SU-DHL-6 (cell line): ENCODE data around the gene MLKL.

Experiments
- CTCF ChIP-seq: fragments of 200-600 bp; sonication (generic); IDR thresholded peaks from one replicate; pipeline ENCODE4 v1.5.1; 2017; ENCODE audit warnings: antibody characterized with exemption, mild to moderate bottlenecking, low read length, moderate library complexity; ENCODE audit not compliant: insufficient read depth, poor library complexity, severe bottlenecking
- EZH2phosphoT487 ChIP-seq: fragments of 200-600 bp; sonication (generic), shearing (Covaris generic); conservative IDR thresholded peaks from 2 replicates; pipeline ENCODE4 v1.6.1; 2018; ENCODE audit warnings: mild to moderate bottlenecking, antibody characterized with exemption, low read length, moderate library complexity, mixed read lengths

DNA sequence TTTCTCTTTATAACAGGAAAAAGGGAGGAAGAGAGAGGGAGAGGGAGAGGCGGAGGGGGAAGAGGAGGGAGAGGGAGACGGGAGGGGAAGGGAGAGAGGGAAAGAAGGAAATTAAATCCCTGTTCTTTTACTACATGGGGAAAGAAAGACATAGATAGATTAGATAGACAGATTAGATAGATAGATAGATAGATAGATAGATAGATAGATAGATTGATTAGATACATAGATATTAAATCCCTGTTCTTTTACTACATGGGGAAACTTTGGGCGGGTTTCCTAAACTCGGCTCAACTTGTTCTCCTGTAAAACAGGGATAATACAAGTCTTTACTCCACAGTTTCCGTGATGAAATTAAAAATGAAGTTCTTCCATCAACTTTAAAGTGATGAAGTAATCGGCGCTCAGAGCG lies 34.6 kb downstream of the MLKL start:
- no peak for TF ChIP-seq CTCF
- TF ChIP-seq EZH2phosphoT487: no peak
